Pericardium fibroblast (primary cell): ENCODE data around the gene ARSA. TPM values are rescaled to one million over a fixed set of nuclear protein-coding genes. Genes with fewer than 3 reads are reported as not detected.

Experiments used
- total RNA-seq: library from RNA; depleted of rRNA; stranded (reverse); fragments of >200 nt; gene quantifications from 2 replicates; pipeline ENCODE4 v1.2.3, GENCODE V29; 2015

The ARSA gene
- 42.0 and 68.4 TPM in 2 replicates for total RNA-seq

GRCh38 chr22:50627642-50628542, at the start of gene ARSA:
Gene ARSA, minus strand, starts transcription at chr22:50628152. Its CDS starts 373 bp downstream, at chr22:50627779.

GRCh38 chr22:50672471-50673230, 44.7 kb upstream of the ARSA start, which contains the start of gene SHANK3:
Gene SHANK3, plus strand, starts transcription at chr22:50672823.

GRCh38 chr22:50600538-50600937, 27.4 kb downstream of the ARSA start, which contains the start of gene MAPK8IP2:
Gene MAPK8IP2, plus strand, starts transcription at chr22:50600793. Its CDS starts 26 bp downstream, at chr22:50600819.

GRCh38 chr22:50582493-50583293, 45.3 kb downstream of the ARSA start, which contains the start of gene CHKB:
Gene CHKB, minus strand, starts transcription at chr22:50582849. Its CDS starts 68 bp downstream, at chr22:50582781.

GRCh38 chr22:50577987-50578775, 49.8 kb downstream of the ARSA start, which contains the start of gene CPT1B:
Gene CPT1B, minus strand, starts transcription at chr22:50578427. Its CDS starts 512 bp downstream, at chr22:50577915.

Other genes starting within 250 kb of the ARSA start
- gene SBF1, start 153.1 kb downstream of the ARSA start, total RNA-seq: 53.8 and 57.3 TPM in 2 replicates
- gene ADM2, start 146.6 kb downstream of the ARSA start, total RNA-seq: 14.5 and 35.9 TPM in 2 replicates
- 0.43 TPM in 1 of 2 replicates, not detected in the other for gene MIOX, start 141.3 kb downstream of the ARSA start, total RNA-seq
- 64.2 and 77.0 TPM in 2 replicates for gene LMF2, start 120.5 kb downstream of the ARSA start, total RNA-seq
- gene NCAPH2, start 119.9 kb downstream of the ARSA start, total RNA-seq: 22.5 and 28.0 TPM in 2 replicates
- gene SCO2, start 102.6 kb downstream of the ARSA start, total RNA-seq: 1.3 and 2.5 TPM in 2 replicates
- gene TYMP, start 98.1 kb downstream of the ARSA start, total RNA-seq: 46.3 and 57.6 TPM in 2 replicates
- gene KLHDC7B, start 82.3 kb downstream of the ARSA start, total RNA-seq: 1.8 and 2.4 TPM in 2 replicates
- gene SYCE3, start 65.2 kb downstream of the ARSA start, total RNA-seq: not detected in 2 replicates
- 0.51 and 1.4 TPM in 2 replicates for gene CPT1B, start 49.7 kb downstream of the ARSA start, total RNA-seq
- 25.7 and 26.1 TPM in 2 replicates for gene CHKB, start 45.3 kb downstream of the ARSA start, total RNA-seq
- 0.68 and 2.7 TPM in 2 replicates for gene MAPK8IP2, start 27.4 kb downstream of the ARSA start, total RNA-seq
- gene SHANK3, start 44.7 kb upstream of the ARSA start, total RNA-seq: 2.5 and 3.8 TPM in 2 replicates
- gene ACR, start 110.1 kb upstream of the ARSA start, total RNA-seq: not detected in 2 replicates
- gene RABL2B, start 155.5 kb upstream of the ARSA start, total RNA-seq: 6.7 and 16.2 TPM in 2 replicates